ENCODE data around the gene KIF3A. TPM values are rescaled to one million over a fixed set of nuclear protein-coding genes. Genes with fewer than 3 reads are reported as not detected.

The KIF3A gene
- total RNA-seq, 1 donor from 2014 or later: 20.0 TPM

DNA sequence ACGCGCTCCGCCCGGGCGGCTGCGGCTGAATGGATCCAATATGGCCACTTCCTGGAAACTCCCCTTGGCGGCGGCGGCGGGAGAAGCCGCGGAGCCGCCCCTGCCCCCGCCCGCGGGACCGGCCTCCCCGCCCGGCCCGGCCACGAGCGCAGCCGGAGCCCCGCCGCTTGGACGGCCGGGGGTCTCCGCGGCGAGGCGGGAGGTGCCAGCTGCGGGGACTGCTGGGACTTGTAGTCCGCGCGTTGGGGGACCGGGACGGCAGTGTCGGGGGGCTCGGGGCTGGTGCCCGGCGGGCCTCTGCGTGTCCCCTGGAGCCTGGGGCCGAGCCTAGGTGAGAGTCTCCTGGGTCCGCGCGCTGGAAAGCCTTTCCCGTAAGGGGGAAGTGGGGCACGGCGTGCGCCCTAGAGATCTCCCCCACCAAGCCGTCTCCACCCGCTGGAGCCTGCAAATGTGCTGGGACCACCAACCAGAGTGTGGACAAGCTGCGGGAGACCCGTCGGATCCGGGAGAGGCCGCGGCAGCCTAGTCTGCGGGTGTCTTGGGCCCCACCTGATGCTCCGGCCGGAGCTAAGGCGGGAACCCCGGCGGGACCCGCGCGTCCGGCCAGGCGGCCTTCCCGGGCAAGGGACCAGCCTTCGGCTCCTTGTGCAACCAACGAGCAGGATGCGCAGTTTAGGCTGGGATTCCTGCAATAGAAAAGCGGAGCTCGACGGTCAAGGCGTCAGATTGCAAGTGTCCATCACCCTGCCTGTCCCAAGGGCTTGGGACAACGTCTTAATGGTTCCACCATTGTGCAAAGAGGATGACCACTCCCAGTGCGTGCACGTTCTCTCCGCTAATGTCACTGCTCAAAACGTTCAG is 40.1 kb upstream of the KIF3A start, which contains the start of gene SEPTIN8:
Gene SEPTIN8 (minus strand): TSS at position 31 of the 861 bp plus-strand sequence. CDS start 102 bp downstream, outside the sequence.
- peaks cover 33% of the 10 kb centered on the region for H3K27me3 Mint-ChIP-seq
- H3K4me1 Mint-ChIP-seq (ENCODE audit: unreplicated experiment): peaks cover 19% of the 10 kb centered on the region
- DNase-seq (ENCODE audit: extremely low spot score, unreplicated experiment): no peak
- peak within 1 kb of the TSS; percentile 85 for H3K4me3 Mint-ChIP-seq
- no peaks in the 10 kb centered on the region for H3K9me3 Mint-ChIP-seq
- no peaks in the 10 kb centered on the region for H3K36me3 Mint-ChIP-seq
- TF ChIP-seq, protein P1, sequence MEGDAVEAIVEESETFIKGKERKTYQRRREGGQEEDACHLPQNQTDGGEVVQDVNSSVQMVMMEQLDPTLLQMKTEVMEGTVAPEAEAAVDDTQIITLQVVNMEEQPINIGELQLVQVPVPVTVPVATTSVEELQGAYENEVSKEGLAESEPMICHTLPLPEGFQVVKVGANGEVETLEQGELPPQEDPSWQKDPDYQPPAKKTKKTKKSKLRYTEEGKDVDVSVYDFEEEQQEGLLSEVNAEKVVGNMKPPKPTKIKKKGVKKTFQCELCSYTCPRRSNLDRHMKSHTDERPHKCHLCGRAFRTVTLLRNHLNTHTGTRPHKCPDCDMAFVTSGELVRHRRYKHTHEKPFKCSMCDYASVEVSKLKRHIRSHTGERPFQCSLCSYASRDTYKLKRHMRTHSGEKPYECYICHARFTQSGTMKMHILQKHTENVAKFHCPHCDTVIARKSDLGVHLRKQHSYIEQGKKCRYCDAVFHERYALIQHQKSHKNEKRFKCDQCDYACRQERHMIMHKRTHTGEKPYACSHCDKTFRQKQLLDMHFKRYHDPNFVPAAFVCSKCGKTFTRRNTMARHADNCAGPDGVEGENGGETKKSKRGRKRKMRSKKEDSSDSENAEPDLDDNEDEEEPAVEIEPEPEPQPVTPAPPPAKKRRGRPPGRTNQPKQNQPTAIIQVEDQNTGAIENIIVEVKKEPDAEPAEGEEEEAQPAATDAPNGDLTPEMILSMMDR (conservative IDR thresholded peaks at IDR 0.05): no peak
- peak within 1 kb of the TSS; percentile 77 for H3K27ac Mint-ChIP-seq

DNA sequence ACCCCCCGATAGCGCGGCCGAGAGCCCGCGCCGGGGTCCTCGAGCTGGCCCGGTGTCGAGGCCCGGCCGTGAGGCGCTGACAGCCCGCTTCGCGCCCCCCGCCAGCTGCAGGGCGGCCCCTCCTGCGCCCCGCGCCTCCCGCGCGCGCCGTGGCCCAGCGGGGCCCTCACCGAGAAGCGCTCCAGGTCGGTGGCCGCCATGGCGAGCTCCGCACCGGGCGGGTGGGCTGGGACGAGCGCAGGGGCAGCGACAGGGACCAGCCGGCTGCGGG is 39.5 kb upstream of the KIF3A start:
- Mint-ChIP-seq H3K9me3 (no peaks in the 10 kb centered on the region), H3K27me3 (peaks cover 31% of the 10 kb centered on the region), H3K4me3 (no peak overlapping the region), H3K4me1 (ENCODE audit: unreplicated experiment) (peaks cover 23% of the 10 kb centered on the region), H3K27ac (no peak overlapping the region), H3K36me3 (no peaks in the 10 kb centered on the region)
- DNase-seq (ENCODE audit: extremely low spot score, unreplicated experiment): no peak
- TF ChIP-seq, protein P1 (conservative IDR thresholded peaks at IDR 0.05): no peak

- Mint-ChIP-seq H3K36me3 (no peaks in the 10 kb centered on the region), H3K4me1 (ENCODE audit: unreplicated experiment) (peaks cover 23% of the 10 kb centered on the region), H3K9me3 (no peaks in the 10 kb centered on the region), H3K27ac (peak overlapping the region; percentile 75), H3K27me3 (peaks cover 26% of the 10 kb centered on the region), H3K4me3 (peak overlapping the region; percentile 80)
- TF ChIP-seq, protein P1 (conservative IDR thresholded peaks at IDR 0.05): peak; percentile 53
- DNase-seq (ENCODE audit: extremely low spot score, unreplicated experiment): no peak
These were observed 39.0 kb upstream of the KIF3A start for GRCh38 chr5:132776131-132776937.

GRCh38 chr5:132775476-132775961 is 38.2 kb upstream of the KIF3A start:
- Mint-ChIP-seq H3K9me3 (no peaks in the 10 kb centered on the region), H3K4me1 (ENCODE audit: unreplicated experiment) (peaks cover 29% of the 10 kb centered on the region), H3K36me3 (no peaks in the 10 kb centered on the region), H3K4me3 (peak overlapping the region; percentile 80), H3K27ac (peak overlapping the region; percentile 75), H3K27me3 (peaks cover 21% of the 10 kb centered on the region)
- TF ChIP-seq, protein P1 (conservative IDR thresholded peaks at IDR 0.05): no peak
- DNase-seq (ENCODE audit: extremely low spot score, unreplicated experiment): no peak

DNA sequence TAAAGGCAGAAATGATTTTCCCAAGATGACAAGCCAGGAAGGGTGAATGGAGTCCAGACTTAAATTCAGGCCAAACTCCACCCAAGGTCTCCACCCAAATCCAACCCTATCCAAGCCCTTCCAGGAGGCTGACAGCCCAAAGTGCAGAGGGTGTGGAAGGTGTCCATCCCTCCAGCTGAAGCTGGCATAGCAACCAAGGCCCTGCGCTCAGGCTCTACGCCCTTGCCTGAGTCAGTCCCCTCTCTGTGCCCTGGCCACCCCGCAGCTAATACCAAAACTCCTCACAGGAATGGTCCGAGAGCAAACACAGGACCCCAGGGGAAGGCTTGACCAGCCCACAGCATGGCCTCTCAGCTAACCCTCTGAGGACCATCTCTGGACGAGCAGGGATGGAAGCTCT is 37.5 kb upstream of the KIF3A start:
- H3K4me1 Mint-ChIP-seq (ENCODE audit: unreplicated experiment): peaks cover 29% of the 10 kb centered on the region
- no peaks in the 10 kb centered on the region for H3K36me3 Mint-ChIP-seq
- TF ChIP-seq, protein P1 (conservative IDR thresholded peaks at IDR 0.05): no peak
- no peak for DNase-seq (ENCODE audit: extremely low spot score, unreplicated experiment)
- H3K27ac Mint-ChIP-seq: peak overlapping the region; percentile 75
- H3K27me3 Mint-ChIP-seq: peaks cover 19% of the 10 kb centered on the region
- H3K4me3 Mint-ChIP-seq: peak overlapping the region; percentile 80
- H3K9me3 Mint-ChIP-seq: no peaks in the 10 kb centered on the region

Data from type B pancreatic cell (in vitro differentiated cells).